SH-SY5Y (cell line): ENCODE data around the gene DPP4.

Experiments used
- GATA2 ChIP-seq: IDR thresholded peaks from 2 replicates; pipeline ENCODE4 v1.6.1; 2011; ENCODE audit warnings: mild to moderate bottlenecking, low read depth, low read length
- GATA3 ChIP-seq: IDR thresholded peaks from 2 replicates; pipeline ENCODE4 v1.6.1; 2011; ENCODE audit warnings: low read depth, mild to moderate bottlenecking, low read length, moderate library complexity

GRCh38 chr2:161998857-161999256, 75.2 kb downstream of the DPP4 start:
- TF ChIP-seq GATA2 (no peak), GATA3 (no peak)
